ENCODE data around the gene PIEZO1.
A peak's percentile ranks its signal among the peaks of the same experiment; 100 is the strongest.

DNA sequence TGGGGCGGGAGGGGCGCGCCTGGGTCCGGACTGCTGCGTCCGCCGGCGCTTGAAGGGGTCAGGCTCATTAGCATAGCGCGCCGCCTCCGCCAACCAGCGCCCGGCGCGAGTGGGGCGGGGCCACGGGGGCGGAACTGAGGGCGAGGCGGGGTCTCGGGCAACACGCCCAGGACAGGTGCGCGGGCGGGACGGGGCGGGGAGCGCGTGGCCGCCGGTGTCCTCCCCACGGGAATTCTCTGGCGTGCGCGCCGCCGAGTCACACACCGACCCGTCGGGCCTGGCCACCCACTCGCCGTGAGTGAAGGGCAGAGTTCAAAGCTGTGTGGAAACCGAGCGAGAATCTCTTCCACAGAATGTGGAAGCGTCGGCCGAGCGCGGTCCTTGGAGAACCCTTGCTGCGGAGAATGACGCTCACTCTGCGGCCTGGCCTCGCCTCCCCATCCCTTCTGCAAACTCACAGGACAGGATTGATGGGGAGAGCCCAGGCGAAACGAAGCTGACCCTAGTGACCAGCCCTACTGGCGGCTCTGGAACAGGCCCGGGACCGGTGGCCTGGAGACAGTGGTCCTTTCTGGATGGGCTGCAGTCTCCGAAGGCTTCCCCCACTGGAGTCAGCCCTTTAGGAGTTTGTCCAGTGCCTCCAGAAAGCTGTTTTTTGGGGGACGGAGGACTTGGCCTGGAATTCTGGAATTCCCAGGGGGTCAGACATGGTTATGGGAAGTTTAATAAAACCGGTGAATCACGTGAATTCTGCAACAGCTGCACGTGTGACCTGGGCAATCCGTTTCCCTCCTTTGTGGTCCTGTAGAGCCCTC lies 98.4 kb downstream of the PIEZO1 start, which contains the start of gene SNAI3:
- TF ChIP-seq, protein P1, sequence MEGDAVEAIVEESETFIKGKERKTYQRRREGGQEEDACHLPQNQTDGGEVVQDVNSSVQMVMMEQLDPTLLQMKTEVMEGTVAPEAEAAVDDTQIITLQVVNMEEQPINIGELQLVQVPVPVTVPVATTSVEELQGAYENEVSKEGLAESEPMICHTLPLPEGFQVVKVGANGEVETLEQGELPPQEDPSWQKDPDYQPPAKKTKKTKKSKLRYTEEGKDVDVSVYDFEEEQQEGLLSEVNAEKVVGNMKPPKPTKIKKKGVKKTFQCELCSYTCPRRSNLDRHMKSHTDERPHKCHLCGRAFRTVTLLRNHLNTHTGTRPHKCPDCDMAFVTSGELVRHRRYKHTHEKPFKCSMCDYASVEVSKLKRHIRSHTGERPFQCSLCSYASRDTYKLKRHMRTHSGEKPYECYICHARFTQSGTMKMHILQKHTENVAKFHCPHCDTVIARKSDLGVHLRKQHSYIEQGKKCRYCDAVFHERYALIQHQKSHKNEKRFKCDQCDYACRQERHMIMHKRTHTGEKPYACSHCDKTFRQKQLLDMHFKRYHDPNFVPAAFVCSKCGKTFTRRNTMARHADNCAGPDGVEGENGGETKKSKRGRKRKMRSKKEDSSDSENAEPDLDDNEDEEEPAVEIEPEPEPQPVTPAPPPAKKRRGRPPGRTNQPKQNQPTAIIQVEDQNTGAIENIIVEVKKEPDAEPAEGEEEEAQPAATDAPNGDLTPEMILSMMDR (conservative IDR thresholded peaks at IDR 0.05 in 1 of 2, IDR thresholded peaks at IDR 0.05 in 1 of 2; ENCODE audit: low read depth in 1 of 2, low read length in 2 of 2), result no peak
- TF ChIP-seq EZH2 (IDR thresholded peaks at IDR 0.05; ENCODE audit: low read length, missing control alignments), result peak; percentile 26

Measured in fibroblast of lung (primary cell).